ENCODE results near the gene NEU1.
"Not testable (repeated sequence)": the region's sequence is repeated elsewhere in the genome, so short reads cannot be mapped to it uniquely, and the experiment has no call there.

Gene NEU1

GRCh38 chr6:31817133-31817928 lies 45.3 kb downstream of the NEU1 start:
- not testable (repeated sequence) for DNase-seq

- DNase-seq: peak; percentile 99
Observed at GRCh38 chr6:31815025-31815838, 47.4 kb downstream of the NEU1 start, which contains the start of the genes HSPA1A and HSPA1L. TSS of gene HSPA1A (plus strand) at chr6:31815543. CDS start at chr6:31815757, 214 bp downstream. TSS of gene HSPA1L (minus strand) at chr6:31815283. CDS start at chr6:31811972, 3,311 bp downstream.

- peak; percentile 99 for DNase-seq
Observed at GRCh38 chr6:31814677-31815024, 48.0 kb downstream of the NEU1 start.

- no peak for DNase-seq
Observed at GRCh38 chr6:31813465-31813849, 49.2 kb downstream of the NEU1 start.

DNA sequence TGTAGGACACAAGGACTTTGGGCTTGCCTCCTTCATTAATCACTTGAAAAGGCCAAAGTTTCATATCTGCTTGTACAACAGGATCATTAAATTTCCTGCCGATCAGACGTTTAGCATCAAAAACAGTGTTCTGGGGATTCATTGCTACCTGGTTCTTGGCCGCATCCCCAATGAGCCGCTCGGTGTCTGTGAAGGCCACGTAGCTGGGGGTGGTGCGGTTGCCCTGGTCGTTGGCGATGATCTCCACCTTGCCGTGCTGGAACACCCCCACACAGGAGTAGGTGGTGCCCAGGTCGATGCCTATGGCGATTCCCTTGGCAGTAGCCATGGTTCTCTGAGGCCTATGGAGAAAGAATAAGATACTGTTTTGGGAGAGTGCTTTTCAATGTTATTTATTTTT lies 51.0 kb downstream of the NEU1 start:
- no peak for DNase-seq

DNA sequence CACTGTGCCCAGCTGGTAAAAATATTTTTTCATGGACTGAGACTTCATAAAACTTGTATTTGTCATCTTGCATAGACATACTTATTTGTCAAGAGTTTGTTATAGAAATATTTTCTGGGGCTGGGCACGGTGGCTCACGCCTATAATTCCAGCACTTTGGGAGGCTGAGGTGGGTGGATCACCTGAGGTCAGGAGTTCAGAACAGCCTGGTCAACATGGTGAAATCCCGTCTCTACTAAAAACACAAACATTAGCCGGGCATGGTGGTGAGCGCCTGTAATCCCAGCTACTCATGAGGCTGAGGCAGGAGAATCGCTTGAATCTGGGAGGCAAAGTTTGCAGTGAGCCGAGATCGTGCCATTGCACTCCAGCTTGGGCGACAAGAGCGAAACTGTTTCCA lies 54.0 kb downstream of the NEU1 start:
- not testable (repeated sequence) for DNase-seq

Measured in fibroblast of skin of scalp (primary cell).